Panc1 (cell line): ENCODE measurements around the gene DPM2. TPM values are rescaled to one million over a fixed set of nuclear protein-coding genes. Genes with fewer than 3 reads are reported as not detected.

Experiments used
- ATAC-seq: fragments of 200-7000 bp; cut with Tn5 transposase; 2 replicates; pipeline ENCODE4 v1.9.1; 2020; ENCODE audit warnings: mild to moderate bottlenecking, moderate library complexity
- BruUV-seq: library from RNA; stranded (reverse); fragments of 400-500 nt; replicated peaks from 2 replicates; lab custom pipeline; 2021; lab: Mats Ljungman, UMichigan
- CTCF ChIA-PET: fragments of 300-600 bp; sonication (Branson Sonifier 250); formaldehyde crosslinking; loops from one replicate; lab custom pipeline; 2022; ENCODE audit warnings: antibody characterized with exemption; lab: Charles Lee
- POLR2A ChIA-PET: fragments of 300-600 bp; sonication (Branson Sonifier 250); formaldehyde crosslinking; loops from one replicate; lab custom pipeline; 2022; ENCODE audit warnings: antibody characterized with exemption; lab: Charles Lee
- DNase-seq: peaks from one replicate; pipeline ENCODE4 v3.0.0-alpha.2; 2010; ENCODE audit warnings: low read depth, low spot score
- H3K27ac ChIP-seq: 2 replicates; pipeline ENCODE4 v1.5.1; 2011; ENCODE audit warnings: mild to moderate bottlenecking, low read length, inconsistent platforms
- H3K27me3 ChIP-seq: fragments of 200-500 bp; sonication (Bioruptor generic); 2 replicates; pipeline ENCODE4 v1.6.0; 2014; ENCODE audit warnings: low read length, inconsistent platforms; ENCODE audit not compliant: control insufficient read depth, insufficient read depth
- H3K36me3 ChIP-seq: fragments of 200-500 bp; sonication (Bioruptor generic); 2 replicates; pipeline ENCODE4 v1.5.1; 2014; ENCODE audit warnings: inconsistent platforms, mild to moderate bottlenecking, low read length, moderate library complexity; ENCODE audit not compliant: control insufficient read depth, insufficient read depth
- H3K4me1 ChIP-seq: 2 replicates; pipeline ENCODE4 v1.5.1; 2011; ENCODE audit warnings: inconsistent platforms, mild to moderate bottlenecking, low read length, moderate library complexity; ENCODE audit not compliant: control insufficient read depth, insufficient read depth
- H3K4me3 ChIP-seq, 2 experiments: 2 replicates each; pipeline ENCODE4 v1.5.1; 2011 to 2012; ENCODE audit warnings: low read depth in 2 of 2, low read length in 2 of 2, mild to moderate bottlenecking in 2 of 2, inconsistent platforms in 1 of 2, moderate library complexity in 1 of 2
- H3K9me3 ChIP-seq: fragments of 200-500 bp; sonication (Bioruptor generic); 2 replicates; pipeline ENCODE4 v1.5.1; 2014; ENCODE audit warnings: low read depth, mild to moderate bottlenecking, inconsistent platforms, low read length, moderate library complexity; ENCODE audit not compliant: control insufficient read depth, insufficient read depth
- POLR2AphosphoS5 ChIP-seq: IDR thresholded peaks from 2 replicates; pipeline ENCODE4 v1.6.1; 2012; ENCODE audit warnings: mild to moderate bottlenecking, low read depth, low read length, moderate library complexity
- SIN3A ChIP-seq: IDR thresholded peaks from 2 replicates; pipeline ENCODE4 v1.6.1; 2012; ENCODE audit warnings: low read depth, mild to moderate bottlenecking, low read length, moderate library complexity, borderline replicate concordance; ENCODE audit not compliant: insufficient read depth
- TCF7L2 ChIP-seq: IDR thresholded peaks from 2 replicates; pipeline ENCODE4 v1.6.1; 2011; ENCODE audit warnings: mild to moderate bottlenecking, low read depth, low read length, inconsistent platforms
- in situ Hi-C: cut with HindIII; loops from 2 replicates; pipeline ENCODE4 v1.10.0; 2016; ENCODE audit warnings: low sequenced_read_pairs, low pct_unique_long_range_greater_than_20kb
- intact Hi-C: fragments of 100-400 bp; cut with micrococcal nuclease; formaldehyde crosslinking; loops from one replicate; pipeline ENCODE4 v1.10.0; 2022; ENCODE audit not compliant: unreplicated experiment
- total RNA-seq: library from RNA; stranded (reverse); gene quantifications from one replicate; pipeline ENCODE4 v1.2.1, GENCODE V29; 2021; ENCODE audit not compliant: unreplicated experiment
- TF ChIP-seq, protein P1 (sequence below), 2 experiments: IDR thresholded peaks; 2 replicates each; pipeline ENCODE4 v1.6.1; 2011 to 2012; ENCODE audit warnings: low read depth in 2 of 2, control low read depth in 1 of 2, low read length in 1 of 2, mild to moderate bottlenecking in 1 of 2, moderate library complexity in 1 of 2; ENCODE audit not compliant: insufficient read depth in 1 of 2
- TF ChIP-seq, protein P2 (sequence below): fragments of 450-650 bp; IDR thresholded peaks from 2 replicates; pipeline ENCODE4 v1.5.1; 2017; ENCODE audit warnings: mild to moderate bottlenecking

Gene DPM2
- total RNA-seq, 1 experiment from 2014 or later, result 58.7 TPM

DNA sequence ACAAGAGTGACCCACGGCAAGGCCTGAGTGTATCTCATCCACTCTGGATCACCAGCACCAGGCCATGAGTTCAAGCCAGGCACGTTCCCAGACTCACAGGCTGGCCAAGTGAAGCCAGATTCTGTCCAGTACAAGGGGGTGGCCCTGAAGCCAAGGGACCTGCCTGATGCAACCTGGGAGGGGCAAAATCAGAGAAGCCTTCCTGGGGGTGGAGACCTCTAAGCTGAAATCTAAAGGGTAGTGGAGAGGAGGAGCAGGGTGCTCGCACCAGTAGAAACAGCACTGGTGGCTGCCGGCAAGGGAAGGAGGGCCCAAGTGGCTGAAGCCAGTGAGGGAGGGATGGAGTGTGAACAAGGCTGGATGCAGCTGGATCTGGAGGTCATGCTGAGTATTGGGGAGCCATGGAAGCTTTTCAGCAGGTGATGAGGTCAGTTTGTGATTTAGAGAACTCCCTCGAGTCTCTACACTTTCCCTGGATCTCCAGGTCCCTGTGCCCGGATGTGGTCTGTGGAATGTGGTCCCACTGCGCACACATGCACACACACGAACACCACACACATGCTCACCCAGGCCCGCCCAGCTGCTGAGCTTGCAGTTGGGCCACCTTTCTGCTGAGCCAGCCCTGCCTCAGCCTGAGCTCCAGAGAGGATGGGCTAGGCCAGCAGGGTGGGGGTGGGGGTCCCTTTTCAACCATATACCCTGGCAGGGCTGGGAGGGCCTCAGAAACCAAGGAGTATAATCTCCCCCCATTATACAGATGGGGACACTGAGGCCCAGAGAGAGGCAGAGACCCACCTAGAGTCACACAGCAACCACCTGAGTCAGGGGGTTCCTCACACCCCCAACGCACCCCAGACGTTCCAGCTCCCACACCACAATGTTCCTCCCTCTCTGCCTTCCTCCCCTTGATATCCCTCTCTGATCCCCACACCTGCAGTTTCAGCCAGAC is 8.7 kb downstream of the DPM2 start:
- no peaks in the 10 kb centered on the region for H3K36me3 ChIP-seq
- BruUV-seq, result no TSS peak
- intact Hi-C loops (no loop called here), in situ Hi-C loops (loop anchor here (25.0 kb wide), 1 partner anchor 158 kb away; no protein-coding TSS in a partner anchor)
- ATAC-seq (no peak), DNase-seq (no peak)
- POLR2A ChIA-PET, result interaction anchor here (0.5 kb wide), 1 partner anchor 12 kb away, joined by 3 read pairs; the partner anchor contains the start of gene ST6GALNAC4
- peak overlapping the region; percentile 44; the same call in 1 of the 2 replicates for H3K27ac ChIP-seq
- H3K4me1 ChIP-seq, result peaks cover 24% of the 10 kb centered on the region
- H3K9me3 ChIP-seq, result no peaks in the 10 kb centered on the region
- H3K4me3 ChIP-seq, result no peak overlapping the region
- TF ChIP-seq TCF7L2, result no peak
- TF ChIP-seq POLR2AphosphoS5, result no peak; the same call in 1 of the 2 replicates
- no peak for TF ChIP-seq SIN3A
- TF ChIP-seq, protein P1, sequence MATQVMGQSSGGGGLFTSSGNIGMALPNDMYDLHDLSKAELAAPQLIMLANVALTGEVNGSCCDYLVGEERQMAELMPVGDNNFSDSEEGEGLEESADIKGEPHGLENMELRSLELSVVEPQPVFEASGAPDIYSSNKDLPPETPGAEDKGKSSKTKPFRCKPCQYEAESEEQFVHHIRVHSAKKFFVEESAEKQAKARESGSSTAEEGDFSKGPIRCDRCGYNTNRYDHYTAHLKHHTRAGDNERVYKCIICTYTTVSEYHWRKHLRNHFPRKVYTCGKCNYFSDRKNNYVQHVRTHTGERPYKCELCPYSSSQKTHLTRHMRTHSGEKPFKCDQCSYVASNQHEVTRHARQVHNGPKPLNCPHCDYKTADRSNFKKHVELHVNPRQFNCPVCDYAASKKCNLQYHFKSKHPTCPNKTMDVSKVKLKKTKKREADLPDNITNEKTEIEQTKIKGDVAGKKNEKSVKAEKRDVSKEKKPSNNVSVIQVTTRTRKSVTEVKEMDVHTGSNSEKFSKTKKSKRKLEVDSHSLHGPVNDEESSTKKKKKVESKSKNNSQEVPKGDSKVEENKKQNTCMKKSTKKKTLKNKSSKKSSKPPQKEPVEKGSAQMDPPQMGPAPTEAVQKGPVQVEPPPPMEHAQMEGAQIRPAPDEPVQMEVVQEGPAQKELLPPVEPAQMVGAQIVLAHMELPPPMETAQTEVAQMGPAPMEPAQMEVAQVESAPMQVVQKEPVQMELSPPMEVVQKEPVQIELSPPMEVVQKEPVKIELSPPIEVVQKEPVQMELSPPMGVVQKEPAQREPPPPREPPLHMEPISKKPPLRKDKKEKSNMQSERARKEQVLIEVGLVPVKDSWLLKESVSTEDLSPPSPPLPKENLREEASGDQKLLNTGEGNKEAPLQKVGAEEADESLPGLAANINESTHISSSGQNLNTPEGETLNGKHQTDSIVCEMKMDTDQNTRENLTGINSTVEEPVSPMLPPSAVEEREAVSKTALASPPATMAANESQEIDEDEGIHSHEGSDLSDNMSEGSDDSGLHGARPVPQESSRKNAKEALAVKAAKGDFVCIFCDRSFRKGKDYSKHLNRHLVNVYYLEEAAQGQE (IDR thresholded peaks at IDR 0.05; ENCODE audit: insufficient read depth in 1 of 2, low read depth in 2 of 2, low read length in 1 of 2), result no peak
- TF ChIP-seq, protein P2, sequence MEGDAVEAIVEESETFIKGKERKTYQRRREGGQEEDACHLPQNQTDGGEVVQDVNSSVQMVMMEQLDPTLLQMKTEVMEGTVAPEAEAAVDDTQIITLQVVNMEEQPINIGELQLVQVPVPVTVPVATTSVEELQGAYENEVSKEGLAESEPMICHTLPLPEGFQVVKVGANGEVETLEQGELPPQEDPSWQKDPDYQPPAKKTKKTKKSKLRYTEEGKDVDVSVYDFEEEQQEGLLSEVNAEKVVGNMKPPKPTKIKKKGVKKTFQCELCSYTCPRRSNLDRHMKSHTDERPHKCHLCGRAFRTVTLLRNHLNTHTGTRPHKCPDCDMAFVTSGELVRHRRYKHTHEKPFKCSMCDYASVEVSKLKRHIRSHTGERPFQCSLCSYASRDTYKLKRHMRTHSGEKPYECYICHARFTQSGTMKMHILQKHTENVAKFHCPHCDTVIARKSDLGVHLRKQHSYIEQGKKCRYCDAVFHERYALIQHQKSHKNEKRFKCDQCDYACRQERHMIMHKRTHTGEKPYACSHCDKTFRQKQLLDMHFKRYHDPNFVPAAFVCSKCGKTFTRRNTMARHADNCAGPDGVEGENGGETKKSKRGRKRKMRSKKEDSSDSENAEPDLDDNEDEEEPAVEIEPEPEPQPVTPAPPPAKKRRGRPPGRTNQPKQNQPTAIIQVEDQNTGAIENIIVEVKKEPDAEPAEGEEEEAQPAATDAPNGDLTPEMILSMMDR, result no peak
- CTCF ChIA-PET, result interaction anchor here (0.6 kb wide), 2 partner anchors 181 to 196 kb away, joined by 3 read pairs; no protein-coding TSS in a partner anchor
- no peaks in the 10 kb centered on the region for H3K27me3 ChIP-seq

DNA sequence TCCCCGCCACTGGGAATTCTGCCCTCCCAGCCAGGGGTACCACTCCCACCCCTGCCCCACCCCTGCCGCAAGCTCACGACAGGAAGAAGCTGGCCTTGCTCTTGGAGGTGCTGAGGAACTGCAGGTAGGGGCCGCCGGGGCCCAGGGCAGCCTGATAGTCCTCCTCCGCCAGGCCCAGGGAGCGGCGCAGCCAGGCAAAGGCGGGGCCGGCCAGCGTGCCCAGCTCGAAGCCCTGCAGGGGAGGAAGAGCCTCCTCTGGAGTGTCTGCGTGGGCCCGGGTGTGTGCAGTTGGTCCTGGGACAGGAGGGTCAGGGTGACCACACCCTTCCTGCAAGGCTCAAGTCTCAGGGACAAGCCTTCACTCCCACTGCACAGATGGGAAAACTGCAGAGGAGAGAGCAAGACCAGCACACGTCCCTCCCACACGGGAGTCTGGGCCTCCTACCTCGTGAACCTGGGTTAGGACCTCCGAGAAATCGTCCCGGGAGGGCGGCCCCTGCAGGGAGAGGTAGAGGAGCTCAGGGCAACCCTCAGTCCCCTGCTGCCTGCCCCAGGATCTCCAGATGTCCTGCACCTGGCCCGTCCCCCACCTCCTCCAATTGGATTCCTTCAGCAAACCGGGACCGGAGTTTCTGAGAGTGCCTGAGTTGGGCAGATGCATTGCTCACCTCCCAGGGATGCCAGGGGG is 9.5 kb downstream of the DPM2 start:
- BruUV-seq, result no TSS peak
- Histone ChIP-seq H3K4me3 (no peak overlapping the region), H3K36me3 (no peaks in the 10 kb centered on the region), H3K4me1 (peaks cover 24% of the 10 kb centered on the region), H3K27me3 (no peaks in the 10 kb centered on the region), H3K27ac (peak overlapping the region; percentile 44; the same call in 1 of the 2 replicates), H3K9me3 (no peaks in the 10 kb centered on the region)
- no peak for ATAC-seq
- no peak for DNase-seq
- ChIA-PET POLR2A (no interaction called here), CTCF (no interaction called here)
- TF ChIP-seq TCF7L2 (no peak), SIN3A (no peak), POLR2AphosphoS5 (no peak)
- TF ChIP-seq, protein P1 (IDR thresholded peaks at IDR 0.05; ENCODE audit: insufficient read depth in 1 of 2, low read depth in 2 of 2, low read length in 1 of 2), result no peak
- TF ChIP-seq, protein P2, result no peak
- intact Hi-C loops (no loop called here), in situ Hi-C loops (loop anchor here (25.0 kb wide), 1 partner anchor 159 kb away; no protein-coding TSS in a partner anchor)
